ENCODE results near the gene STPG2. TPM values are rescaled to one million over a fixed set of nuclear protein-coding genes. Genes with fewer than 3 reads are reported as not detected.

The STPG2 gene
- total RNA-seq, 3 donors from 2014 or later = 0.48 to 3.8 (median 1.6) TPM

- no peaks in the 10 kb centered on the region for H3K9me3 ChIP-seq
- H3K4me1 ChIP-seq = no peaks in the 10 kb centered on the region
- no peak overlapping the region for H3K4me3 ChIP-seq
- no peak overlapping the region for H3K27ac ChIP-seq
- no peaks in the 10 kb centered on the region for H3K27me3 ChIP-seq
- intact Hi-C loops (cut with DNase I; ENCODE audit: low total_unique reads) = loop anchor here (5.0 kb wide), 1 partner anchor 1587 kb away; no protein-coding TSS in a partner anchor
- no peaks in the 10 kb centered on the region for H3K36me3 ChIP-seq
- no peak for DNase-seq (ENCODE audit: low spot score in 2 of 2)
- TF ChIP-seq CTCF (IDR thresholded peaks at IDR 0.05) = no peak
- TF ChIP-seq POLR2AphosphoS5 (IDR thresholded peaks at IDR 0.05) = no peak
Measured at GRCh38 chr4:98170035-98170434, 26.8 kb upstream of the STPG2 start.

- TF ChIP-seq POLR2AphosphoS5 (IDR thresholded peaks at IDR 0.05) (no peak), POLR2A (IDR thresholded peaks at IDR 0.05) (no peak), CTCF (IDR thresholded peaks at IDR 0.05) (no peak)
Measured at GRCh38 chr4:98166731-98167041, 23.4 kb upstream of the STPG2 start.

GRCh38 chr4:98166025-98166730 is 22.9 kb upstream of the STPG2 start:
- Histone ChIP-seq H3K9me3 (no peaks in the 10 kb centered on the region), H3K27me3 (no peaks in the 10 kb centered on the region), H3K4me1 (no peaks in the 10 kb centered on the region), H3K27ac (no peak overlapping the region), H3K36me3 (no peaks in the 10 kb centered on the region), H3K4me3 (no peak overlapping the region)
- intact Hi-C loops (cut with DNase I; ENCODE audit: low total_unique reads) = no loop called here
- peak; percentile 50 to 85 for DNase-seq (ENCODE audit: low spot score in 2 of 2)
- no peak for TF ChIP-seq POLR2A (IDR thresholded peaks at IDR 0.05)
- peak in 1 of 3 donors; percentile 22 for TF ChIP-seq POLR2AphosphoS5 (IDR thresholded peaks at IDR 0.05)

More at GRCh38 chr4:98166731-98167041, 23.4 kb upstream of the STPG2 start:
- no peaks in the 10 kb centered on the region for H3K27me3 ChIP-seq
- intact Hi-C loops (cut with DNase I; ENCODE audit: low total_unique reads) = no loop called here
- no peaks in the 10 kb centered on the region for H3K4me1 ChIP-seq
- no peak overlapping the region for H3K27ac ChIP-seq
- no peak for DNase-seq (ENCODE audit: low spot score in 2 of 2)
- no peaks in the 10 kb centered on the region for H3K36me3 ChIP-seq
- H3K9me3 ChIP-seq = no peaks in the 10 kb centered on the region
- no peak overlapping the region for H3K4me3 ChIP-seq

- no peaks in the 10 kb centered on the region for H3K4me1 ChIP-seq
- H3K27ac ChIP-seq = no peak overlapping the region
- no peak for DNase-seq (ENCODE audit: low spot score in 2 of 2)
- H3K27me3 ChIP-seq = no peaks in the 10 kb centered on the region
- no peaks in the 10 kb centered on the region for H3K9me3 ChIP-seq
- intact Hi-C loops (cut with DNase I; ENCODE audit: low total_unique reads) = no loop called here
- no peaks in the 10 kb centered on the region for H3K36me3 ChIP-seq
- TF ChIP-seq CTCF (IDR thresholded peaks at IDR 0.05) = no peak
- TF ChIP-seq POLR2A (IDR thresholded peaks at IDR 0.05) = no peak
- no peak for TF ChIP-seq POLR2AphosphoS5 (IDR thresholded peaks at IDR 0.05)
- no peak overlapping the region for H3K4me3 ChIP-seq
Measured at GRCh38 chr4:98162696-98163095, 19.4 kb upstream of the STPG2 start.

- DNase-seq (ENCODE audit: low spot score in 2 of 2) = no peak
- Histone ChIP-seq H3K27me3 (no peaks in the 10 kb centered on the region), H3K9me3 (no peaks in the 10 kb centered on the region), H3K4me1 (no peaks in the 10 kb centered on the region), H3K27ac (no peak overlapping the region), H3K36me3 (no peaks in the 10 kb centered on the region), H3K4me3 (no peak overlapping the region)
- intact Hi-C loops (cut with DNase I; ENCODE audit: low total_unique reads) = no loop called here
- no peak for TF ChIP-seq CTCF (IDR thresholded peaks at IDR 0.05)
Measured at GRCh38 chr4:98151145-98151924, 8.1 kb upstream of the STPG2 start.
